GM19395 (cell line): ENCODE data around the gene COL4A2.

Experiments used
- ATAC-seq: cut with Tn5 transposase; IDR thresholded peaks from one replicate; pipeline ENCODE4 v1.9.1; 2021; ENCODE audit warnings: mild to moderate bottlenecking, moderate library complexity; ENCODE audit not compliant: unreplicated experiment

COL4A2 gene

GRCh38 chr13:110396913-110397381 is 89.9 kb downstream of the COL4A2 start:
- no peak for ATAC-seq

GRCh38 chr13:110397436-110398115 is 90.5 kb downstream of the COL4A2 start:
- ATAC-seq: no peak

GRCh38 chr13:110398564-110399507 is 91.8 kb downstream of the COL4A2 start:
- no peak for ATAC-seq

GRCh38 chr13:110399801-110400200 is 92.7 kb downstream of the COL4A2 start:
- ATAC-seq: no peak

GRCh38 chr13:110400786-110401533 is 93.9 kb downstream of the COL4A2 start:
- no peak for ATAC-seq

DNA sequence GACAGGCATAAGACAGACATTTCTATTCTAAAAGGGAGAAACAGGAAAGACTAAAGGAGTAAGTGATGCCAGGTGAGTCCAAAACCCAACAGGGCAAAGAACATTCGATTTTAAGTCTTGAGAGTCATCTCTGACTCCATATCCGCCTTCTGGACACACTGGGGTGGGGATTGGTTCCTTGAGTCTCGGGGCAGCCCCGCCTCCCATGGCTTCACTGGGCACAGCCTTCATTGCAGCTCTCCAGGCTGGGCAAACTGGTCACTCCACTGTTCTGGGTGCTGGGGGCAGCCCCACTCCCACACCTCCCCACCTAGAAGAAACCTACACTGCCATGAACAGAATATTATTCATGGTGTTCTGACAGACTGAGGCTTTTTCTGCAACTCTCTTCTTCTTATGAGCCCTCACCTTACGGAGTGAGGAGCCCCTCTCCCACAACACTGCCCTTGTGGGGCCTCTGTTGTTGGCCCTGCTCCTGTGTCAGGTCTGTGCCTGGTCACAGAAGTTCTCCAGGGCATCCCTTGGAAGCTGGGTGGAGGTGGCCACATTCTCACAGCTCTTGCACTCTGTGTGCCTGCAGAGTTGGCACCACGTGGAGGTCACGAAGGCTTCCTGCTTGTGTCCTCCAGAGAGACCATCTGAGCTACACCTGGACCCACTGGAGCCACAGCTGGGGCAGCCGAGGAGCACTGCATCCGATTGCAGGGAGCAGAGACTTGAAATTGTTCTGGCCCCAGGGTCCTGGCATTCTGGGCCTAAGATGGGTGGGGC is 95.4 kb downstream of the COL4A2 start:
- no peak for ATAC-seq

- no peak for ATAC-seq
Measured at GRCh38 chr13:110403315-110403714, 96.2 kb downstream of the COL4A2 start.

DNA sequence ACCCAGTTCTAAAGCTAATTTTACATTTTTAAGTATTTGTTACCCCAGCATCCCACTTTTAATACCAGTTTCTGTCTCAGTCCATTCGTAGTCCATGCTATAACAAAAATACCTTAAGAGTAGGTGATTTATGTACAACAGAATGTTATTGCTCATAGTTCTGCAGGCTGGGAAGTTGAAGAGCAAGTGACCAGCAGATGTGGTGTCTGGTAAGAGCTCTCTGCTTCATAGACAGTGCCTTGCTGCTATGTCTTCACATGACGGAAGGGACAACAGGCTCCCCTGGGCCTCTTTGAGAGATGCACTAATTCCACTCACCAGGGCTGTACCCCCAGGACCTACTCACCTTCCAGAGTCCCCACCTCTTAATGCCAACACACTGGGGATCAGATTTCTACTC is 96.6 kb downstream of the COL4A2 start:
- no peak for ATAC-seq

GRCh38 chr13:110404321-110404720 is 97.2 kb downstream of the COL4A2 start:
- ATAC-seq: no peak

DNA sequence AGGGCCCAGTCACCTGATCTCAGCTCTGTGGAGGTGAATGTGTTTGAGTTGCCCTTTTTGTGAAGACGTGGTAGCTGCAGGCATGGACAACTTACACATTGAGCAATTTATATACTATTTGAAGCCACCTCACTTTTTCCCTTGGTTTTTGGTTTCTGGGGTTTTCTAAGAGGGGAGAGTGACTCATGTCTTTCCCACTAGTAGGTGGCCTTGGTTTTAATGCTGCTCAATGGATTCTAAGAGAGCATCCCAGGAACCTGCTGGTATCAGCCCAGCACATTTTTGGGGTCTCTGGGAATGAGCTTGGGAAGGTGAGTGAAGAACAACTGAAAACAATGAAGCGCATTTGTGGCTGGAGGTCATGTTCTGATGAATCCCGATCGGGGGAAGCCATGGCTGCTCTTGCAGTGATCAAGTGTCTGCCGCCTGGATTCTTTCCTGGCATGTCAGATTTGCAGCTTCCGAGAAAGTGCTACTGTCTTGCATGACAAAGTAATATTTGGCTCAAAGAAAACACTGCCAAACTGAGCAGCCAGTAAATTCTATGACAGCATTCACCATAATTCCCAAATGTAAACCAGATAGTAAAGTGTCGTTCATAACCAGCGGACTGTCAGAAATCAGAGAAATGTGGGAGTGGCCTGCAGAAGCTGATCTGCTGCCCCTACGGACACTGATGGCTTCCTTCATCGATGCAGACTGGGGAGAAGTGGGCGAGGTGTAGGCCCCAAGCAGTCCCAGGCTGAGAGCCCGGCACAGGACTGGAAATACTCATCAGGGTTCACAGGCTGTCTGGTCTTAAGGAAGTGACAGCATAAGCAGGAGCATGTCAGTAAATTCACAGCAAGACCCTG is 98.7 kb downstream of the COL4A2 start:
- ATAC-seq: no peak

GRCh38 chr13:110407021-110407420 is 99.9 kb downstream of the COL4A2 start:
- ATAC-seq: no peak

DNA sequence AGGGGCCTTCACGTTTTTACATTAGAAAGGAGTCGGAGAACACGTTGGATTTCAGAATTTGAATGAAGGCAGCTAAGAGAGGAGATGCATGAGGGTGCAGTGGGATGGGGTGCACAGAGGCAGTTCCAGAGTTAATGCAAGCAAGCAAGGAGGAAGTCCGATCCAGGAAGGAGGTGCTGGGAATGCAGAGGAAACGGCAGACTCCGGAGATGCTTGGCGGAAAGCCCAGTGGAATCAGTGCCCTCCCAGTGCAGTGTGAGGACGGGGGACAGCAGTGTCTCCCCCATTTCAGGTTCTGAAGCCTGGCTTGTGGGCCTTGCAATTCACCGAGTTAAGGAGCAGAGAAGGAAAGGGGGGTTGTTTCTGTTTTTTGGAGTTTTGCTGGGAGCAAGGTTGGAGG is 100.4 kb downstream of the COL4A2 start:
- no peak for ATAC-seq

DNA sequence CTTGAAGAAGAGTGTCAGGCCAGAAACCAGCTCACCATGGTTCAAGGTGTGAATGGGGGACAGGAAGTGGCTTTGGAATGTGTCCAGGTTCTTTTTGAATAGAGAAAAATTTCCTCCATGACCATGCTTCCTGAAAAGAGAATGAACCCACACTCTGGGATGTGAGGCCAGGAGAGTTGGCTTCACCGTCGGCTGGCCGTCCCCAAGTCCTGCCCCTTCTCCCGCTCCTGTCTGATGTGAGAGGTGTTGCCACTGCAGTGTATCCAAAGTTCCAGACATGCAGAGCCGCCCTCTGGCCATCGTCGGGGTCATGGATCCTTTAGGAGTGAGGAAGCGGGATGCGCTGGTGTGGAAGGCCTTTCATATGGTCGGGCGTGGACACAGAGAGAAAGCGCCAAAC is 101.2 kb downstream of the COL4A2 start:
- ATAC-seq: no peak

DNA sequence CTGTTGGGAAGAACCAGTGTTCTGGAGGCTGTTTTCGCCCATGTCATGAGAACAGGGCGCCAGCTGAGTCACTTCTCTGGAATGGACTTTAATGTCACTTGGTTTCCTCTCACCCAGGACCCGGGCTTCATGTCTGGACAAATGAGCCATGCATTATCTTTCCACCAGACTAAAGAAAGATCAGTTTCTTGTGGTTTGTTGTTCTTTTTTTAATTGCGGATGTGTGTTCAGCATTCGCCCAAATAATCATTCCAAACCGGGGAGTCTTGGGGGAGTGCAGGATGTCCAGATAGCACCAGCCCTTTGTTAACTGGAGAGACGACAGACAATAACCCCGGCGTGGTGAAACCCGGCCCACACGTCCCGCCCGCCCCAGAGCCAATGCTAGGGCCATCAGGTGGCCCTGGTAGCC is 102.5 kb downstream of the COL4A2 start:
- ATAC-seq: no peak

GRCh38 chr13:110410000-110410399 is 102.9 kb downstream of the COL4A2 start:
- no peak for ATAC-seq

- ATAC-seq: no peak
Measured at GRCh38 chr13:110410936-110411687, 104.0 kb downstream of the COL4A2 start.

DNA sequence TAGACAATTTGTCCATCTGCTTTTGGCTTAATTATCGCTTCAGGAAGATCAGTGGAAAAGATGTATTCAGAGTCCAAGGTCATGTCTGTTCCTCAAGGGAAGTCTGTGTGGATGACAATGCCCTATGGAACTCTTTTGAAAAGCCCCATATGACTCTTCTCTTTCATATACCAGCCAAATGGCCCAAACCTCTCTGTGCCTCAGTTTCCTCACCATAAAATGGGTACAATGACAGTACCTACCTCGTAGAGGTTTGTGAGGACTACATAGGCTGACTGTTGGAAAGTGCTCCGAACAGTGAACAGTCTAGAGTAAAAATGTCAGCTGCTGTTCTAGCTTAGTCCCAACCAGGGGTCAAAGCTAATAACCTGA is 104.6 kb downstream of the COL4A2 start:
- peak; percentile 21 for ATAC-seq

DNA sequence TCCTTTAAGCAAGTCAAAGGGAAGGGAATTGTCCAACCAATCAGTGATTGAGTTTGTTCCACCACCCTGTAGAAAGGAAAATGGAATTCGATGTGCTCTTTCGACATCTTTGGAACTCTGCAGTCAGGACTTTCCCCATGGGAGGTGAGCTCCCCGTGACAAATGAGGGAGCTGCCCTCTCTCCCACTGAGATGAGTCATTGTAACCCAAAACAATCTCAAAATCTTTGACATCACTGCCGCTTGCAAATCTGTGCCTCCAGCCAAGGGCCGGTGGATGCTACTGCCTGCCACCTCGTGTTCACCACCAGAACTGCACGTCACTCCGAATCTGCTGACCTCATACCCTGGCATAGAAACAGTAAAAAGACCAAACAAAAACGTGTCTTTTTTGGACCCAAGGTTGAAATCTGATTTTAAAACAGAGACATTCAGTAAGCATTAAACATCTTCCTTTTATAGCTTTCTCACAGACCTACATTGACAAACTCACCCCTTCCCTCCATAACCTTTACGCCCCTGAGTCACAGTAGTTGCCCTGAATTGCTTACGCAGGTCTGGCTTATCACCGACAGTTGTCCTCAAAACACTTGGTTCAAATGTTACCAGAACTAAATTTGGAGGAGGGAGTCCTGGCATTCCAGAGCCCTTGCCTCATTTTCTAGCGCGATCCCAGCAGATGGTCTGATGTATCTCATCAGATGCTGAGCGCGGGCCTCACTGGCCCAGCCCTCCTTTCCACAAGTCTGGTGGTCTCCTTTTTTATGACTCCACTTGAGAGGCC is 105.2 kb downstream of the COL4A2 start:
- peak; percentile 83 for ATAC-seq
